NT2/D1 (cell line): ENCODE measurements around the gene RAB11FIP4.

ENCODE experiments used
- YY1 ChIP-seq: IDR thresholded peaks from 2 replicates; pipeline ENCODE4 v1.6.1; 2011; ENCODE audit not compliant: insufficient read length, insufficient read depth
- ZNF274 ChIP-seq: IDR thresholded peaks from 2 replicates; pipeline ENCODE4 v1.6.1; 2011; ENCODE audit warnings: mild to moderate bottlenecking, low read depth, low read length

- TF ChIP-seq YY1 (no peak), ZNF274 (no peak)
These were observed 3.1 kb upstream of the RAB11FIP4 start for GRCh38 chr17:31388351-31388750.
